ENCODE data around the gene ZCCHC14.
A peak's percentile ranks its signal among the peaks of the same experiment; 100 is the strongest.
"Not testable (repeated sequence)": the region's sequence is repeated elsewhere in the genome, so short reads cannot be mapped to it uniquely, and the experiment has no call there.

ZCCHC14 gene

DNA sequence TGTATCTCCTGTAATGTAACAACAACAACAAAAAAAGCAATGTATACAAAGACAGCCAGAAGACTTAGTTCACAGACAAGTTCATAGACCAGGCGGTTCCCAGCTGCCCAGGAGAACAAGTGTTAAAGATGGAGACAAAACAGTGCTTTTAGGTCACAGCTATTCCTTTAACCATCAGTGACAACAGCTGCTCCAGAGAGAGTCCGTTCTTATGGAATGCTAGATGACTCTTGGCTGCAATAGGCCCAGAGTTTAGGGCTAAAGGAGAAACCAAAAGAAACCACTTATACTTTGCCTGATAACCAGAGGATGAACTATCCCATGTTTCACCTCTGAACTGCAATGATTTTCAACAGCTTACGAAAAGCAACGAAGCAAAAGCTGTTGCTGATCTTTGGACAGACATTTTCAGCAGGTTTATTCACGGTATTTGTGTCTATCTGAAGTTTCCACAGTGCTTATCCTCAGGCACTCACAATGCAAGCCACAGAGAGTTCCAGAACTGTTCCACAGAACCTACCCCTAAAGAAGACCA lies 6.0 kb downstream of the ZCCHC14 start:
- TF ChIP-seq, protein P1, sequence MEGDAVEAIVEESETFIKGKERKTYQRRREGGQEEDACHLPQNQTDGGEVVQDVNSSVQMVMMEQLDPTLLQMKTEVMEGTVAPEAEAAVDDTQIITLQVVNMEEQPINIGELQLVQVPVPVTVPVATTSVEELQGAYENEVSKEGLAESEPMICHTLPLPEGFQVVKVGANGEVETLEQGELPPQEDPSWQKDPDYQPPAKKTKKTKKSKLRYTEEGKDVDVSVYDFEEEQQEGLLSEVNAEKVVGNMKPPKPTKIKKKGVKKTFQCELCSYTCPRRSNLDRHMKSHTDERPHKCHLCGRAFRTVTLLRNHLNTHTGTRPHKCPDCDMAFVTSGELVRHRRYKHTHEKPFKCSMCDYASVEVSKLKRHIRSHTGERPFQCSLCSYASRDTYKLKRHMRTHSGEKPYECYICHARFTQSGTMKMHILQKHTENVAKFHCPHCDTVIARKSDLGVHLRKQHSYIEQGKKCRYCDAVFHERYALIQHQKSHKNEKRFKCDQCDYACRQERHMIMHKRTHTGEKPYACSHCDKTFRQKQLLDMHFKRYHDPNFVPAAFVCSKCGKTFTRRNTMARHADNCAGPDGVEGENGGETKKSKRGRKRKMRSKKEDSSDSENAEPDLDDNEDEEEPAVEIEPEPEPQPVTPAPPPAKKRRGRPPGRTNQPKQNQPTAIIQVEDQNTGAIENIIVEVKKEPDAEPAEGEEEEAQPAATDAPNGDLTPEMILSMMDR (IDR thresholded peaks at IDR 0.05; ENCODE audit: low read depth, low read length), result no peak
- DNase-seq (ENCODE audit: low read depth in 2 of 2), result peak in 1 of 2 donors; percentile 19

DNA sequence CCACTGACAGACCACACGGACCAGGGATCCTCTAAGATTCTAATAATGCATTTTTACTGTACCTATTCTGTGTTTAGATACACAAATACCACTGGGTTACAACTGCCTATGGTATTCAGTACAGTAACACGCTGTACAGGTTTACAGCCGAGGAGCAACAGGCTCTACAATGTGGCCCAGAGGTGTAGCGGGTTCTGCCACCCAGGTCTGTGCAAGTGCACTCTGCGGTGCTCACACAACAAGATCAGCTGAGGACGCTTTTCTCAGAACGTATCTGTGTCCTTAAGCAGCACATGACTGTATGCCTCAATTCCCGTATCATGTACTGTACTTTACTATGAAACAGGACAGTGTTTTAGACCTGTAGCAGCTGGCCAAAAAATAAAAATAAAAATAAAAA lies 6.5 kb downstream of the ZCCHC14 start:
- DNase-seq (ENCODE audit: low read depth in 2 of 2), result no peak
- no peak overlapping the region for H3K4me3 ChIP-seq (replicated peaks in 1 of 2; ENCODE audit: low read depth in 2 of 2, low read length in 2 of 2)
- TF ChIP-seq, protein P1 (IDR thresholded peaks at IDR 0.05; ENCODE audit: low read depth, low read length), result no peak

More for the DNA sequence above, 6.0 kb downstream of the ZCCHC14 start:
- no peak overlapping the region for H3K4me3 ChIP-seq (replicated peaks in 1 of 2; ENCODE audit: low read depth in 2 of 2, low read length in 2 of 2)

DNA sequence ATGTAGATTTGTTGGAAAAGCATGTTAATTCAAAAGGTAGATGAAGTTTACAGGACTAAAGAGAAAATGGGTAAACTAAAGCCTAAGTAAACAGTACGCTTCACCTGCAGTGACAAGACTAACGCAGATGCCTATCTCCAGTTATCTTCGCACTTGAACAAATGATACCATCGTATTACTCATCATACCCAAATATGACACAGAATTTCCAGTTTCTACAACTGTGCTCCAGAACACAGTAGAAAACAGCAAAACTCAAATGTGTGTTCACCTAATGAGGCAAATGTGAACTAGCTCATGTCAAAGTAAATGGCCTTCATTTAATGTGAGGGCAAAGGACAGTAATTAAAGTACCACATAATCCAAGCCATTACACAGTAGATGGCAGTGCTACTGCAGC lies 7.0 kb downstream of the ZCCHC14 start:
- DNase-seq (ENCODE audit: low read depth in 2 of 2); H3K4me3 ChIP-seq (replicated peaks in 1 of 2; ENCODE audit: low read depth in 2 of 2, low read length in 2 of 2): not testable (repeated sequence)

DNA sequence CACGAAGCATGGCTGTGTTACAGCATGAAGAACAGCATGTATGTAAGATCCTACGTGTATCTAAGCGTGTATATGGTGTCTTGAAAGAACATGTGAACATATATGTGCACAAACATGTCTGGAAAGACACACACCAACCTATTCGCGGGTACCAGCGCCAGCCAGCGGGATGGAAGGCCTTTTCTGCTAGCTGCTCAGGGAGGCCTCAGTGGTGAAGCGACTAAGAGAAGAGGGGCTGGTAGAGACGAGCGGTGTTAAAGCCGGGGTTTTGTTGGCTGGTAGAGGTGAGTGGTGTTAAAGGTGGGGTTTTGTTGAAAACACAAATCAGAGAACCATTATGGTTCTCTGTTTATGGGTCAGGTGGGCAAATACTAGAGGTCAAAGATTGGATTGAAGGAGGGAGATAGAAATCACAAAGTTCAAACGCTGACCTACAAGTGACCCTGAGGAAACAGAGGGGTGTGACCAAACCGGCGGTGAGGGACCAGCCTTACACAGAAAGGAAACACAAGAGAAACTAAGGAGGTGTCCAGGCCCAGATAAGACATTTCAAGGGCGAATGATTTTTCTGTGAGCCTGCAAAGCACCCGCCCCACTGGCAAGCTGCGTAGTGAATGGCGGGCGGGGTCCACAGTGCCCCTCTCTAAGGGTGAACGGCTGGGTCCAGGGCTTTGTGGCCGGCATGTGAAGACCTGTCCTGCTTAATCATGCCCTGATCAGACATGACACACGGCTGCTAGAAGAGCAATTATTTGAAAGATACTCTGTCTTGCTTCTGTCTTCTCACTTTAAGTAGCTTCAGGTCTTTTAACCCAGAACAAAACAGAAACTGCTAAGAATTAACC lies 8.1 kb downstream of the ZCCHC14 start:
- DNase-seq (ENCODE audit: low read depth in 2 of 2), result no peak
- no peak overlapping the region for H3K4me3 ChIP-seq (replicated peaks in 1 of 2; ENCODE audit: low read depth in 2 of 2, low read length in 2 of 2)
- TF ChIP-seq, protein P1 (IDR thresholded peaks at IDR 0.05; ENCODE audit: low read depth, low read length), result no peak

DNA sequence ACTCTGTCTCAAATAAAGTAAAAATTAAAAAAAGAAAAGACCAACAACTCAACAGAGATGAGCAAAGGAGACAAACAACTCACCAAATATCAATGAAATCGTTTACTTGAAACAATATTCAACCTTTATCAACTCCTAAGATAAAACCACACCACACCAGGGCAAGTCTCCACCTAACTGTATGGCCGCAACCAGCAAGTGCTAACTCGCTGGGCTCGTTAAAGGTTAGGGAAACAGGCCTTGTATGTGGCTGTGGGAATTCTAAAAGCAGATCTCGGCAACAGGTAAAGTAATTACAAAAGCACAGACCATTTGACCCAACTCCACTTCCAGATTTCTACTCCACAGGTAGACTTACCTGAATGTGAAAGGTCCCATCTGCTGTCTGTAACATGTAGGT lies 9.3 kb downstream of the ZCCHC14 start:
- no peak overlapping the region for H3K4me3 ChIP-seq (replicated peaks in 1 of 2; ENCODE audit: low read depth in 2 of 2, low read length in 2 of 2)
- DNase-seq (ENCODE audit: low read depth in 2 of 2), result no peak
- TF ChIP-seq, protein P1 (IDR thresholded peaks at IDR 0.05; ENCODE audit: low read depth, low read length), result no peak

DNA sequence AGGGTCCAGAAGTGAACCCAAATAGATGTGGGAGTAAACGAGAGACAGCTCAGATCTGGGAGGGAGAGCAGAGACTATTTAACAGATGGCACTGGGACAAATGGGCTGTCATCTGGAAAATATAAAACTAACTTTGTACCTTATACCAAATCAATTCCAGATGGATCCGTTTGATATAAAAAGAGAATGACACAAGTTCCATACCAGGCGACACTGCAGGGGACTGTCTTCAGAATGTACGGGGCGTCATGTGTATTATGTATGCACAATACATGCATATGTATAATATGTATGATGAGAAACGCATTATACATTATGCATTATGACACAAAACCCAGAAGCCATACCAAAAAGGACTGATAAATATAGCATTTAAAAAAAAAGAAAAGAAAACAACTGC lies 10.2 kb downstream of the ZCCHC14 start:
- not testable (repeated sequence) for H3K4me3 ChIP-seq (replicated peaks in 1 of 2; ENCODE audit: low read depth in 2 of 2, low read length in 2 of 2); DNase-seq (ENCODE audit: low read depth in 2 of 2)

DNA sequence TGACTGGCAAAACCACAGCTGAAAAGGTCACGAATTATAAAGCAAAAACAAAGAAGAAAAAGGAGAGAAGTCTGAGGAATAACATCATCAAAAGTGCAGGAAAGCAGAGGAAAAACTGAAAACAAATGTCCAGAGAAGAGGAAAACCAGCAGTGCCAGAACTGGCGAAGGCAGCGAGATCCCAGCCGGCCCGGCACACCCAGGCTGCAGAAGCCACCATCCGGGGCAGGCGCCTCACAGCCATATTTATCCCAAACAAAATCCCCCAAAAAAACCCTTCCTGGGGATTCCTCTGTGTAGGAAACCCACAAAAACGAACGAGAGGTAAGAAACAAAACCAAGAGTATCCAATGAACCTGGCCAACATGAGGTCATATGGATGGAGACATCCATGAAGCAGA lies 10.6 kb downstream of the ZCCHC14 start:
- H3K4me3 ChIP-seq (replicated peaks in 1 of 2; ENCODE audit: low read depth in 2 of 2, low read length in 2 of 2), result no peak overlapping the region
- no peak for DNase-seq (ENCODE audit: low read depth in 2 of 2)
- TF ChIP-seq, protein P1 (IDR thresholded peaks at IDR 0.05; ENCODE audit: low read depth, low read length), result no peak

DNA sequence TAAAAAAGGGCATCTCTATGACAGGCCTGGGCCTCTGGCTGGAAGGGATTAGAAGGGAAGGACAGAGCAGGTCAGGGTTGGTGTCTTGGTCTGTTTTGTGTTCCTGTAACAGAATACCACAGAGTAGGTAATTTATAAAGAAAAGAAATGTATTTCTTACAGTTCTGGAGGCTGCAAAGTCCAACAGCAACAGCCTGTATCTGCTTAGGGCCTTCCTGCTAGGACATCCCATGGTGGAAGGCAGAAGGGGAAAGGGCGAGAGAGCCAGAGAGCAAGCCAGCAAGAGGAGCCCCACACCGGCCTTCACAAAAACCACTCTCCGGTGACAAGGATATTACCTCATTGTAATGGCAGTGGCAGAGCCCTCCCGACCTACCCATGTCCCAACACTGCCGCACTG lies 11.1 kb downstream of the ZCCHC14 start:
- not testable (repeated sequence) for DNase-seq (ENCODE audit: low read depth in 2 of 2); H3K4me3 ChIP-seq (replicated peaks in 1 of 2; ENCODE audit: low read depth in 2 of 2, low read length in 2 of 2)

DNA sequence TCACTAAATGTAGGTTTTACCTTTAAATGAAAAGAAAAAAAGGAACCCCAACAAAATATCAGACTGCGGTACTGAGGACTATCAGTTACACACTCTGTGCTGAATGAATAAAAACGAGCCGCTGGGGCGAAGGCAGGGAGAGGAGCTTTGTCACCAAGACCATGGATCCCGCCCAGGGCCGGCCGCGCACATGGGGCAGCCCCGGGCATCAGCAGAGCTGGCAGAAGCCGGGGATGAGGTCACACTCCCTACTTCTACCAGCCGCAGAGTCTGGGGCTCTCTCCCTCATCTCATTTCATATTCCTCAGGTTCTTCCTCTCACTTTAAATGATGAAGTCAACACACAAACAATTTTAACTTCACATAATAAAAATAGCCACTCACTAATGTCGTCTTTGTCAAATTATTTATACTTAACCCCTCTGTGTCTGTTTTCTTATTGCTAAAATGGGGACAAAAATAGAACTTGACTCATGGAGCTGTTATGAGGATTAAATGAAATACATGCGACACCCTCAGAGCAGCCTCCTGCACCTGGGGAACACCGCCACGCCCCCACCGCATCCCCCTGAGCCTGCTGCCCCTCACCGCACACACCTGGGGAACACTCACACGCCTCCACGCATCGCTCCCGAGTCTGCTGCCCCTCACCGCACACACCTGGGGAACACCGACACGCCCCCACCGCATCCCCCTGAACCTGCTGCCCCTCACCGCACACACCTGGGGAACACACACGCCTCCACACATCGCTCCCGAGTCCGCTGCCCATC lies 15.4 kb downstream of the ZCCHC14 start:
- H3K4me3 ChIP-seq (replicated peaks in 1 of 2; ENCODE audit: low read depth in 2 of 2, low read length in 2 of 2); DNase-seq (ENCODE audit: low read depth in 2 of 2): not testable (repeated sequence)
